A549 (cell line): ENCODE results near the gene EPB41L1.

ENCODE experiments used
- EP300 ChIP-seq, 2 experiments: fragments of >200 bp; sonication (Bioruptor Twin); formaldehyde crosslinking; IDR thresholded peaks; 2 replicates in 1 of 2; 3 replicates in 1 of 2; pipeline ENCODE4 v1.6.1; 2016 to 2017
- JUN ChIP-seq, 2 experiments: fragments of >200 bp; sonication (Bioruptor Twin); formaldehyde crosslinking; IDR thresholded peaks; 2 replicates in 1 of 2; 3 replicates in 1 of 2; pipeline ENCODE4 v1.6.1; 2016 to 2017
- MYC ChIP-seq: IDR thresholded peaks from 2 replicates; pipeline ENCODE4 v1.6.1; 2012; ENCODE audit warnings: mild to moderate bottlenecking, inconsistent platforms, low read length, improper control_type of control experiment, borderline replicate concordance
- POLR2A ChIP-seq: IDR thresholded peaks from 2 replicates; pipeline ENCODE4 v1.6.1; 2012; ENCODE audit warnings: mild to moderate bottlenecking, low read length
- RAD21 ChIP-seq, 2 experiments: fragments of >200 bp in 1 of 2; sonication (Bioruptor Twin) in 1 of 2; formaldehyde crosslinking in 1 of 2; IDR thresholded peaks in 1 of 2; conservative IDR thresholded peaks in 1 of 2; 2 replicates in 1 of 2; 3 replicates in 1 of 2; pipeline ENCODE4 v1.6.1; 2012 to 2018; ENCODE audit warnings: inconsistent platforms in 1 of 2
- RNF2 ChIP-seq: fragments of 200-600 bp; sonication (generic); IDR thresholded peaks from 2 replicates; pipeline ENCODE4 v1.6.1; 2016; ENCODE audit warnings: low read depth, mild to moderate bottlenecking, antibody characterized with exemption, moderate library complexity, borderline replicate concordance
- ZNF302 ChIP-seq: fragments of 250-450 bp; sonication (Bioruptor Pico); IDR thresholded peaks from 2 replicates; pipeline ENCODE4 v1.9.0; 2021; ENCODE audit warnings: inconsistent platforms, mild to moderate bottlenecking, moderate library complexity
- ZSCAN20 ChIP-seq: fragments of 250-450 bp; sonication (Bioruptor Pico); IDR thresholded peaks from 2 replicates; pipeline ENCODE4 v1.8.0; 2022; ENCODE audit warnings: mild to moderate bottlenecking, moderate library complexity
- TF ChIP-seq, protein P1 (sequence below): fragments of 250-450 bp; sonication (Bioruptor Pico); IDR thresholded peaks from 2 replicates; pipeline ENCODE4 v1.5.0; 2021; ENCODE audit warnings: mild to moderate bottlenecking, moderate library complexity, borderline replicate concordance
- TF ChIP-seq, protein P2 (sequence below): fragments of >200 bp; sonication (Bioruptor Twin); formaldehyde crosslinking; IDR thresholded peaks from 3 replicates; pipeline ENCODE4 v1.5.1; 2016
- TF ChIP-seq, protein P3 (sequence below): IDR thresholded peaks from 2 replicates; pipeline ENCODE4 v1.6.1; 2012; ENCODE audit warnings: low read depth, borderline replicate concordance
- TF ChIP-seq, protein P4 (sequence below): fragments of 450-650 bp; IDR thresholded peaks from 2 replicates; pipeline ENCODE4 v1.6.1; 2014; ENCODE audit warnings: antibody characterized with exemption
- TF ChIP-seq, protein P5 (sequence below): fragments of 250-450 bp; sonication (Bioruptor Pico); IDR thresholded peaks from 2 replicates; pipeline ENCODE4 v1.5.0; 2020; ENCODE audit warnings: low read depth, mild to moderate bottlenecking, moderate library complexity
- TF ChIP-seq, protein P6 (sequence below): IDR thresholded peaks from 2 replicates; pipeline ENCODE4 v1.6.1; 2012

DNA sequence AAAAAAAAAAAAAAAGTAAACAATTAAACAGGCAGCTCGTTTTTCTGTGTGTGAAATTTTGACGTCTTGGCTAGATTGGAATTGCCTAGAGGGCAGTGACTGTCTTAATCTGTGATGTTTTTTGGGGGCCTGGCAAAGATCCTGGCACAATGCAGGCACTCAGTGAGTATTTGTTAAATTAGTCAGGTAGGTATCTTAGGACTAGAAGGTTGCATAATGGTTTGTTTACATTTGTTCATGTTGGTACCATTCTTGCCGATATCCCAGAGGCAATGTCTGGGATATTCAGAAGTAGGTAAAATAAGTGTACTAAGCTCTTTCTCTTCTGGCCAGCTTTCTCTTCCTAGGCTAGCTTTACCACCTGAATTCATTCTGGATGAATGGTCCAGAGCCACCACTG, 84.2 kb downstream of the EPB41L1 start:
- TF ChIP-seq, protein P1, sequence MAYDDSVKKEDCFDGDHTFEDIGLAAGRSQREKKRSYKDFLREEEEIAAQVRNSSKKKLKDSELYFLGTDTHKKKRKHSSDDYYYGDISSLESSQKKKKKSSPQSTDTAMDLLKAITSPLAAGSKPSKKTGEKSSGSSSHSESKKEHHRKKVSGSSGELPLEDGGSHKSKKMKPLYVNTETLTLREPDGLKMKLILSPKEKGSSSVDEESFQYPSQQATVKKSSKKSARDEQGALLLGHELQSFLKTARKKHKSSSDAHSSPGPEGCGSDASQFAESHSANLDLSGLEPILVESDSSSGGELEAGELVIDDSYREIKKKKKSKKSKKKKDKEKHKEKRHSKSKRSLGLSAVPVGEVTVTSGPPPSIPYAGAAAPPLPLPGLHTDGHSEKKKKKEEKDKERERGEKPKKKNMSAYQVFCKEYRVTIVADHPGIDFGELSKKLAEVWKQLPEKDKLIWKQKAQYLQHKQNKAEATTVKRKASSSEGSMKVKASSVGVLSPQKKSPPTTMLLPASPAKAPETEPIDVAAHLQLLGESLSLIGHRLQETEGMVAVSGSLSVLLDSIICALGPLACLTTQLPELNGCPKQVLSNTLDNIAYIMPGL (CRISPR knock-in tag): no peak
- TF ChIP-seq, protein P2, sequence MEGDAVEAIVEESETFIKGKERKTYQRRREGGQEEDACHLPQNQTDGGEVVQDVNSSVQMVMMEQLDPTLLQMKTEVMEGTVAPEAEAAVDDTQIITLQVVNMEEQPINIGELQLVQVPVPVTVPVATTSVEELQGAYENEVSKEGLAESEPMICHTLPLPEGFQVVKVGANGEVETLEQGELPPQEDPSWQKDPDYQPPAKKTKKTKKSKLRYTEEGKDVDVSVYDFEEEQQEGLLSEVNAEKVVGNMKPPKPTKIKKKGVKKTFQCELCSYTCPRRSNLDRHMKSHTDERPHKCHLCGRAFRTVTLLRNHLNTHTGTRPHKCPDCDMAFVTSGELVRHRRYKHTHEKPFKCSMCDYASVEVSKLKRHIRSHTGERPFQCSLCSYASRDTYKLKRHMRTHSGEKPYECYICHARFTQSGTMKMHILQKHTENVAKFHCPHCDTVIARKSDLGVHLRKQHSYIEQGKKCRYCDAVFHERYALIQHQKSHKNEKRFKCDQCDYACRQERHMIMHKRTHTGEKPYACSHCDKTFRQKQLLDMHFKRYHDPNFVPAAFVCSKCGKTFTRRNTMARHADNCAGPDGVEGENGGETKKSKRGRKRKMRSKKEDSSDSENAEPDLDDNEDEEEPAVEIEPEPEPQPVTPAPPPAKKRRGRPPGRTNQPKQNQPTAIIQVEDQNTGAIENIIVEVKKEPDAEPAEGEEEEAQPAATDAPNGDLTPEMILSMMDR: no peak
- TF ChIP-seq, protein P3, sequence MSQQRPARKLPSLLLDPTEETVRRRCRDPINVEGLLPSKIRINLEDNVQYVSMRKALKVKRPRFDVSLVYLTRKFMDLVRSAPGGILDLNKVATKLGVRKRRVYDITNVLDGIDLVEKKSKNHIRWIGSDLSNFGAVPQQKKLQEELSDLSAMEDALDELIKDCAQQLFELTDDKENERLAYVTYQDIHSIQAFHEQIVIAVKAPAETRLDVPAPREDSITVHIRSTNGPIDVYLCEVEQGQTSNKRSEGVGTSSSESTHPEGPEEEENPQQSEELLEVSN: no peak
- TF ChIP-seq POLR2A (no peak), MYC (no peak), ZNF302 (CRISPR knock-in tag) (no peak), RNF2 (no peak), RAD21 (conservative IDR thresholded peaks at IDR 0.05 in 1 of 2, IDR thresholded peaks at IDR 0.05 in 1 of 2) (no peak), JUN (IDR thresholded peaks at IDR 0.05) (no peak), EP300 (IDR thresholded peaks at IDR 0.05) (no peak), ZSCAN20 (CRISPR knock-in tag) (no peak)
- TF ChIP-seq, protein P4, sequence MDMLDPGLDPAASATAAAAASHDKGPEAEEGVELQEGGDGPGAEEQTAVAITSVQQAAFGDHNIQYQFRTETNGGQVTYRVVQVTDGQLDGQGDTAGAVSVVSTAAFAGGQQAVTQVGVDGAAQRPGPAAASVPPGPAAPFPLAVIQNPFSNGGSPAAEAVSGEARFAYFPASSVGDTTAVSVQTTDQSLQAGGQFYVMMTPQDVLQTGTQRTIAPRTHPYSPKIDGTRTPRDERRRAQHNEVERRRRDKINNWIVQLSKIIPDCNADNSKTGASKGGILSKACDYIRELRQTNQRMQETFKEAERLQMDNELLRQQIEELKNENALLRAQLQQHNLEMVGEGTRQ: no peak
- TF ChIP-seq, protein P5, sequence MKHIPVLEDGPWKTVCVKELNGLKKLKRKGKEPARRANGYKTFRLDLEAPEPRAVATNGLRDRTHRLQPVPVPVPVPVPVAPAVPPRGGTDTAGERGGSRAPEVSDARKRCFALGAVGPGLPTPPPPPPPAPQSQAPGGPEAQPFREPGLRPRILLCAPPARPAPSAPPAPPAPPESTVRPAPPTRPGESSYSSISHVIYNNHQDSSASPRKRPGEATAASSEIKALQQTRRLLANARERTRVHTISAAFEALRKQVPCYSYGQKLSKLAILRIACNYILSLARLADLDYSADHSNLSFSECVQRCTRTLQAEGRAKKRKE (CRISPR knock-in tag): no peak
- TF ChIP-seq, protein P6, sequence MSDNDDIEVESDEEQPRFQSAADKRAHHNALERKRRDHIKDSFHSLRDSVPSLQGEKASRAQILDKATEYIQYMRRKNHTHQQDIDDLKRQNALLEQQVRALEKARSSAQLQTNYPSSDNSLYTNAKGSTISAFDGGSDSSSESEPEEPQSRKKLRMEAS: no peak
